ENCODE measurements around the gene GYS1. TPM values are rescaled to one million over a fixed set of nuclear protein-coding genes. Genes with fewer than 3 reads are reported as not detected.

The GYS1 gene
- total RNA-seq, 1 experiment from 2014 or later, result 38.6 TPM

DNA sequence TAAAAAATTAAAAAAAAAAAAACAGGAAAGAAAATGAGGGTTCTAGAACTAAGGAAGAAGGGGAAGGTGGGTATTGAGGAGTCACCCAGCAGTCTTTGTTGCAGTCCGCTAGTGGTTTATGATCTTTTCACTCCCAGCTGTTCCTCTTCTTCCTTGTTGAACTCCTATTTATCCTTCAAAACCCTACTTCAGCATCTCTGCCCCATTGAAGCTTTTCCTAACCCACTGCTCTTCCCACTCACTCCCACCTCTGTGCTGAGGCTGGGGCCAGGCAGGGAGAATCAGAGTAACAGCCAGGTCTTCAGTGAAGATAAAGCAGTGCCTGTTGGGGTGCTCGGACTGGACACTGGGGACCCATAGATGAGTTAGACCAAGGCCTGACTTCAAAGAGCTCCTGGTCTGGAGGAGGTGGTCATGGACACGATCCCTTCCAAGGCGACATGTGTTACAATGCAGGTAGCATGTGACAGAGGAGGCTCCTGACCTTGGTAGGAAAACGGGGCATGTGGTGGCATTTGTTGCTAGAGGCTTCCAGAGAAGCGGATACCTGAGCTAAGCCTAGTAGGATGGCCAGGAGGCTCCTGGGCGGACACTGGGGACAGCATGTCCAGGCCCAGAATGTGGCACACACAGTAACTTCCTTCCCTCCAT, 12.0 kb upstream of the GYS1 start:
- Histone ChIP-seq H3K4me3 (ENCODE audit: low read length) (no peak overlapping the region), H4K20me1 (ENCODE audit: low read length) (no peaks in the 10 kb centered on the region), H3K36me3 (ENCODE audit: low read depth, low read length) (peaks cover 14% of the 10 kb centered on the region), H3K4me1 (ENCODE audit: insufficient read depth, low read length) (no peaks in the 10 kb centered on the region), H3K9me2 (replicated peaks; ENCODE audit: low read length) (no peaks in the 10 kb centered on the region), H3K79me2 (ENCODE audit: low read length) (no peaks in the 10 kb centered on the region), H3K27me3 (ENCODE audit: low read length) (no peaks in the 10 kb centered on the region), H3K9ac (ENCODE audit: low read length) (no peak overlapping the region), H3K4me2 (ENCODE audit: low read length) (no peak overlapping the region), H3F3A (ENCODE audit: low read length, unreplicated experiment) (no peaks in the 10 kb centered on the region), H2AFZ (ENCODE audit: low read length) (no peak overlapping the region), H3K27ac (ENCODE audit: low read length) (no peak overlapping the region), H3K9me3 (ENCODE audit: low read length) (no peaks in the 10 kb centered on the region)
- no TSS peak for BruUV-seq (replicated peaks)
- DNase-seq (no peak), ATAC-seq (no peak)
- intact Hi-C loops (cut with micrococcal nuclease), result no loop called here
- CTCF ChIA-PET, result no interaction called here
- TF ChIP-seq, protein P1, sequence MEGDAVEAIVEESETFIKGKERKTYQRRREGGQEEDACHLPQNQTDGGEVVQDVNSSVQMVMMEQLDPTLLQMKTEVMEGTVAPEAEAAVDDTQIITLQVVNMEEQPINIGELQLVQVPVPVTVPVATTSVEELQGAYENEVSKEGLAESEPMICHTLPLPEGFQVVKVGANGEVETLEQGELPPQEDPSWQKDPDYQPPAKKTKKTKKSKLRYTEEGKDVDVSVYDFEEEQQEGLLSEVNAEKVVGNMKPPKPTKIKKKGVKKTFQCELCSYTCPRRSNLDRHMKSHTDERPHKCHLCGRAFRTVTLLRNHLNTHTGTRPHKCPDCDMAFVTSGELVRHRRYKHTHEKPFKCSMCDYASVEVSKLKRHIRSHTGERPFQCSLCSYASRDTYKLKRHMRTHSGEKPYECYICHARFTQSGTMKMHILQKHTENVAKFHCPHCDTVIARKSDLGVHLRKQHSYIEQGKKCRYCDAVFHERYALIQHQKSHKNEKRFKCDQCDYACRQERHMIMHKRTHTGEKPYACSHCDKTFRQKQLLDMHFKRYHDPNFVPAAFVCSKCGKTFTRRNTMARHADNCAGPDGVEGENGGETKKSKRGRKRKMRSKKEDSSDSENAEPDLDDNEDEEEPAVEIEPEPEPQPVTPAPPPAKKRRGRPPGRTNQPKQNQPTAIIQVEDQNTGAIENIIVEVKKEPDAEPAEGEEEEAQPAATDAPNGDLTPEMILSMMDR (conservative IDR thresholded peaks at IDR 0.05; ENCODE audit: low read depth, low read length), result no peak
- no peak for TF ChIP-seq EZH2 (IDR thresholded peaks at IDR 0.05; ENCODE audit: low read length, unreplicated experiment)
- no peak for TF ChIP-seq EZH2phosphoT487 (IDR thresholded peaks at IDR 0.05; ENCODE audit: borderline replicate concordance, low read length)
- POLR2A ChIA-PET (ENCODE audit: unreplicated experiment), result no interaction called here

DNA sequence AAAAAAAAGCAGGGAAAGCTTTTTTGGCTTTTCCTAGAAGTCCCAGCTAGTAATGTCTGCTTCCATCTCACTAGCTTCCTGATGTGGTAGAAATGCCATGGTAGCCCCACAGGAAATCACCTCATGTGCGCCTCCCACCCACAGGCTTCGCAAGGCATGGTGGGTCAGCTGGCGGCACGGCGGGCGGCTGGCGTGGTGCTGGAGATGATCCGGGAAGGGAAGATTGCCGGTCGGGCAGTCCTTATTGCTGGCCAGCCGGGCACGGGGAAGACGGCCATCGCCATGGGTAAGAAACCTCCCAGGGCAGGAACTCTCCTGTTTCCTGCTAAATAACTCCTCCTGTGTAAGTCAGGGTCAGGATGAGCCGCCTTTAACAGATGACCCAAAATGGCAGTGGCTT, 11.0 kb upstream of the GYS1 start:
- no TSS peak for BruUV-seq (replicated peaks)
- Histone ChIP-seq H3K9me3 (ENCODE audit: low read length) (no peaks in the 10 kb centered on the region), H3F3A (ENCODE audit: low read length, unreplicated experiment) (no peaks in the 10 kb centered on the region), H3K9me2 (replicated peaks; ENCODE audit: low read length) (no peaks in the 10 kb centered on the region), H4K20me1 (ENCODE audit: low read length) (no peaks in the 10 kb centered on the region), H3K79me2 (ENCODE audit: low read length) (no peaks in the 10 kb centered on the region), H3K4me3 (ENCODE audit: low read length) (no peak overlapping the region), H2AFZ (ENCODE audit: low read length) (no peak overlapping the region), H3K36me3 (ENCODE audit: low read depth, low read length) (peaks cover 10% of the 10 kb centered on the region), H3K27me3 (ENCODE audit: low read length) (no peaks in the 10 kb centered on the region), H3K4me1 (ENCODE audit: insufficient read depth, low read length) (no peaks in the 10 kb centered on the region), H3K27ac (ENCODE audit: low read length) (no peak overlapping the region), H3K4me2 (ENCODE audit: low read length) (no peak overlapping the region), H3K9ac (ENCODE audit: low read length) (no peak overlapping the region)
- intact Hi-C loops (cut with micrococcal nuclease), result no loop called here
- ATAC-seq, result no peak
- no peak for DNase-seq
- CTCF ChIA-PET, result no interaction called here
- TF ChIP-seq, protein P1 (conservative IDR thresholded peaks at IDR 0.05; ENCODE audit: low read depth, low read length), result no peak
- TF ChIP-seq EZH2phosphoT487 (IDR thresholded peaks at IDR 0.05; ENCODE audit: borderline replicate concordance, low read length) (no peak), EZH2 (IDR thresholded peaks at IDR 0.05; ENCODE audit: low read length, unreplicated experiment) (no peak)
- POLR2A ChIA-PET (ENCODE audit: unreplicated experiment), result no interaction called here

Data from PC-3 (cell line).